ENCODE data around the gene SFMBT2.

The SFMBT2 gene

DNA sequence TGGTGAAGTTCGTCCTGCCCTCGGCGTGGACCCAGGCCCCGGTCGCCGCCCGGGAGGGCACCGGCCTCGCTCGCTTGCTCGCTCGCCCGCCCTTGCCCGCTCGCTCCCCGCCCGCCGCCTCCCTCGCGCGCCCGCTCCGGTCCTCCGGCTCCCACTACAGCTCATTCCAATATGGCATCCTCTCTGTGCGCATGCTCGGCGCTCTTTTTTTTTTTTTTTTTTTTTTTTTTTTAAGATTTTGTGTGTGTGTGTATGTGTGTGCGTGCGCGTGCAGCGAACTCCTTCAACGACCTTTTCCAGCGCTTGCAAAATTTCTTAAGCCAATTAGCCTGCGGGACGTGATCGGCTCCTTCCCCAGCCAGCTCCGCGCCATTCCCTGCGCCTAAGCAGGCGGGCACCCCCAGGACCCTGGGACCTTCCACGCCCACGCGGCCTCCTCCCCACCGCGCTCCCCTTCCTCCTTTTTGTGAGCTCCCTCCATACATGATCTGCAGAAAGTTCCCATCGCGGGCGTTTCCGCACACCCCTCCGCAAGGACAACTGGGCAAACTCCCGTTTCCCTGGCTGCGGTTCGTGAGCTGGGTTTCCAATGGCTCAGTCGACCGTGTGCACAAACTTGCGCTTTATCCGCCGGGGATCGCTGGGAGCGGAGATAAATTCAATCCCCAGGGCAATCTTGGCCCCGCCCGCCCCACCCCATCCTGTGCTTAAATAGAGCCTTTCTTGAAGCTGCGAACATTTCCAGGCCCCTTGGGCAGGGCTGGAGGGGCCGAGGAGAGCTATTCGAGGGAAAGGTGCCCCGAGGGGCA, at the start of gene SFMBT2:
Gene SFMBT2 (minus strand): TSS at position 173 of the 809 bp plus-strand sequence. CDS start 29,136 bp downstream, outside the sequence.
- H3K4me3 ChIP-seq, result peak within 1 kb of the TSS; percentile 55 to 73 (median 66)
- H3K27ac ChIP-seq, result peak within 1 kb of the TSS; percentile 42 to 88 (median 71)

GRCh38 chr10:7460006-7460405, 49.2 kb upstream of the SFMBT2 start:
- H3K4me3 ChIP-seq, result no peak overlapping the region

GRCh38 chr10:7458556-7458955, 47.7 kb upstream of the SFMBT2 start:
- H3K27ac ChIP-seq, result peak overlapping the region in 2 of 21 experiments; percentile 39 to 59

More at GRCh38 chr10:7460006-7460405, 49.2 kb upstream of the SFMBT2 start:
- no peak overlapping the region for H3K27ac ChIP-seq

GRCh38 chr10:7457478-7458316, 46.9 kb upstream of the SFMBT2 start:
- Histone ChIP-seq H3K4me3 (no peak overlapping the region), H3K27ac (peak overlapping the region in 3 of 21 experiments; percentile 16 to 59 (median 46))

More at GRCh38 chr10:7458556-7458955, 47.7 kb upstream of the SFMBT2 start:
- no peak overlapping the region for H3K4me3 ChIP-seq

GRCh38 chr10:7449063-7449695, 38.3 kb upstream of the SFMBT2 start:
- H3K27ac ChIP-seq, result no peak overlapping the region

GRCh38 chr10:7445474-7446185, 34.8 kb upstream of the SFMBT2 start:
- Histone ChIP-seq H3K4me3 (no peak overlapping the region), H3K27ac (peak overlapping the region in 1 of 21 experiments; percentile 50)

More at GRCh38 chr10:7449063-7449695, 38.3 kb upstream of the SFMBT2 start:
- H3K4me3 ChIP-seq, result no peak overlapping the region

DNA sequence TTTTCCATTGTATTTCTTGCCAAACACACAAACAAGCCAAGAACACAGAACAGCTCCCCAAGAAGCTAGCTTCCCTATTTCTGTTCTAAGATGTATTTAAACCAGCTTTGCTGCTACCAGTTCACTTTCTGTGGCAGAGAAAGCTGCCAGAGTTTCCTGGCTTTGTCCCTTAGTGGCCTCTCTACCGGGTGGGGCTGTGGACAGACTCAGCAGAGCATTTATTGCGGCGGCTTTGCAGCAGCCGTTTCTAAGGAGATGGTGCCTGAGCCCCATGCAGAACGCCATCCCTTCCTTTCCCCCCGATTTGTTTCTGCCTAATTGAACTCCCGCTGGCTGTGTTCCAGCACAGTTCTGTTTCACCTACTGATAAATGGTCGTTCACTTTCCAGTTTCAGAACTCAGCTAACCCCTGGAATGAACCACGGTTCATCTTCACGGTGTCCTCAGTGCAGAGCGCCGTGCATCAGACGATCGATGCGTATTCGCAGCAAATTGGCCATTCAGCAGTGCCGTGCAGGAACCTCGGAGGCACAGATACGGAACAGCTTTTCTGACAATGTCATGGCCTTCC, 33.8 kb upstream of the SFMBT2 start:
- Histone ChIP-seq H3K27ac (peak overlapping the region in 3 of 21 experiments; percentile 3 to 50 (median 48)), H3K4me3 (no peak overlapping the region)

GRCh38 chr10:7443036-7443435, 32.2 kb upstream of the SFMBT2 start:
- Histone ChIP-seq H3K27ac (no peak overlapping the region), H3K4me3 (no peak overlapping the region)

- Histone ChIP-seq H3K4me3 (no peak overlapping the region), H3K27ac (no peak overlapping the region)
Measured at GRCh38 chr10:7441403-7442147, 30.7 kb upstream of the SFMBT2 start.

GRCh38 chr10:7439696-7440095, 28.9 kb upstream of the SFMBT2 start:
- no peak overlapping the region for H3K4me3 ChIP-seq
- H3K27ac ChIP-seq, result no peak overlapping the region

DNA sequence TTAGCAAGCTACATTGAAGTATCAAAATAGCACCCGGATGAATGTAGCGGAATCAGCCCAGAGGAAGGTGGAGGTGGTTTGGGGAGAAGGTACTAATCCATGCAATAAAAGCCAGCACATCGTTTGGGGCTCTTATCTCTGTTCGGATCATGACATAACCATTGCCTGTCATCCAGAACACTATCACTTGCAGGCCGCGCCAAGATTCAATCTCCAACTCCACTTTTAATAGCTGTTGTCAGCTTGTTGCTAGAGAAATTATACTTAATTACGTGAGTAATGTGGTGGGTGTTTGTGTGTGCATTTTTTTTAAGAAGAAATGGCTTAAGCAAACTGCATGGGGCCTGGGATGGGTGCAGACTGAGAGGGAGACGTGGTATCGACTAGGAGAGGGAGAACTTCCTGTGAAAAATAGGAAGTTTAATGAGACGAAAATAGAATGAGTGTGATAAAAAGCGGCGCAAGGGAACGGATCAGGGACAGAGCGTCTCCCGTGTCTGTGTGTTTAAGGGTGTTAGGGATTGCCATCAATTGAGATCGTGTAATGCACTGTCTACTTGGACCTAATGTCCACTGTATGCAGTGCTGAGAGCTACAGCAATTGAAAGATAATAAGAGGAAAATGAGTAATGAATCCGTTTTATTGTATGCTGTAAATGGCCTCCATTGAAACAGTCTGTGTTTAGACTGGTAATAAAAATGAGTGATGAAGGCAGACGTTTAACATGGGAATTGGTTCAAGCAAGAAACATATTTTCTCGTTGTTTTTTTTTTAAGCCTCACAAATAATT, 27.6 kb upstream of the SFMBT2 start:
- Histone ChIP-seq H3K27ac (no peak overlapping the region), H3K4me3 (no peak overlapping the region)

DNA sequence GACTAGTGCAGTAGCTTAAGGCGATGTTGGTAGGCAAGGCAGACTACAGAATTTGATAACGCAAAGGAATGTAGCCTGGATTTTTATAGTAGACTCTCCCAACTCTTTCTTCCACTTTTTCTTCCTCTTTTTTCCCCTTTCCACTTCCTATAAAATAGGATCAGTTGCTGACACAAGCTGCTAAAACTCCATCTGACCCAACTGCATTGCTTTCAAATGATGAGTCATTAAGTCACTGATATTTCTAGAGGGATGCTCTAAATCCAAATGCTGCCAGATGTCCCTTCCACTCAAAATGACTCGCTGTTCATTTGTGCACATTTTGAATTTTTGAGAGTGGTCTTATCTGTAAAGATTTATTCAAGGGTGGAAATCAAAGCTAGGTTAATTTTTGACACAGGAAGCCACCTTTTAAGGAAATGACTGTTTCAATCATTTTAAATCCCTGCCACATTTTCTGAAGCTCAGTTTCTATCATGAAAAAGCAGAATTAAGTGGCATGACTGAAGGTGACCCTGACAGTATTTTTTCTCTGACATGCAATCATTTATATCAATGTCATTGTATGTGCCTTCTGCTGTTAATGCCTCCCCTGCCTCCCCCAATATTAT, 25.8 kb upstream of the SFMBT2 start:
- peak overlapping the region in 1 of 21 experiments; percentile 45 for H3K27ac ChIP-seq
- no peak overlapping the region for H3K4me3 ChIP-seq

- H3K4me3 ChIP-seq, result no peak overlapping the region
- no peak overlapping the region for H3K27ac ChIP-seq
Measured at GRCh38 chr10:7435674-7436073, 24.8 kb upstream of the SFMBT2 start.

- no peak overlapping the region for H3K4me3 ChIP-seq
- H3K27ac ChIP-seq, result no peak overlapping the region
Measured at GRCh38 chr10:7434378-7434777, 23.5 kb upstream of the SFMBT2 start.

- no peak overlapping the region for H3K27ac ChIP-seq
- H3K4me3 ChIP-seq, result no peak overlapping the region
Measured at GRCh38 chr10:7433861-7434260, 23.0 kb upstream of the SFMBT2 start.

DNA sequence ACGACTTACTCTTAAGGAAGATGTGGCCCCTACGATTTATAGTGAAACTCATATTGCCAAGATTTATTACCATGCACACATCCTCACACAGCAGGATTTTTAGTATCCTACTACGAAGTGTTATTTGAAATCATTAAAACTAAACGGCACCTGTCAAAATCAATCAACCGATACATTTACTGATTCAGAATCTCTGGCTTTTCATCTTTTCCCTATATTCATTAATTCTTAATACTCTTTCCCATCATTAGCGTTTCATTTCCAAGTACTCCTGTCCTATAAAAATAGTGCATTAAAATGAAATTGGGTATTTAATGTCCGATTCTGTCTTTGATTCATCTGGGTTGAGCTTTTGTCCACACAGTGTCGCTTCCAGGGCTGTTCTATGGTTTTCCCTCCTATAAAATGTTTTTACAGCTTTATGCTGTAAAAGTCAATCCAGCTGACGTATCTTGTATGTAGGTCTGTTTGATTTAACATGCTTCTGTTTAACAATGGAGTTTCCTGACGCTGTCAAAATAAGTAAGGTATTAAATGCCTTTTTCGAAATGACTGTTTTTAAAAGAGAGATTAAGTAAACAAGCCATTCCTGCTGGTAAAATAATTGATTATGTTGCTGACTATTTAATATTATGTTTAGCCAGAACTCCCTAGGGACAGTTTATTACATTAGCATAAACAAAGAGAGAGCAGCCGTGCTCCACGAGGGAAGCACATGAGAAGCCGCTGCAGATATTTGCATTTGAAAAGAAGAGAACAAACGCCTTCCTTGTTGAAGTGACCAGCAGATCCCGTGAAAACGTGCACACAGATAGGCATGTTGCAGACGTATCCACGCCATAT, 22.3 kb upstream of the SFMBT2 start:
- H3K4me3 ChIP-seq, result no peak overlapping the region
- H3K27ac ChIP-seq, result no peak overlapping the region
